ENCODE measurements around the gene GGTLC1. TPM values are rescaled to one million over a fixed set of nuclear protein-coding genes. Genes with fewer than 3 reads are reported as not detected.

Gene GGTLC1
- polyA plus RNA-seq, 2 of the 4 experiments (the other 2 are of a cell fraction): not detected

- H3K4me1 ChIP-seq: no peaks in the 10 kb centered on the region
- H3K27ac ChIP-seq: no peak overlapping the region
- H3K4me2 ChIP-seq: no peak overlapping the region
- no peak for FAIRE-seq
- ChIA-PET POLR2A (no interaction called here), CTCF (interaction anchor here (0.5 to 3.0 kb wide), 4 partner anchors 29 to 173 kb away, joined by 3 to 15 read pairs (median 4); no protein-coding TSS in a partner anchor)
- TF ChIP-seq RFX5 (IDR thresholded peaks at IDR 0.05): no peak
- no peak for TF ChIP-seq CHD2 (IDR thresholded peaks at IDR 0.05; ENCODE audit: low read length, partially characterized antibody)
- TF ChIP-seq USF2 (IDR thresholded peaks at IDR 0.05): no peak
- no peak for TF ChIP-seq EHF (CRISPR knock-in tag; IDR thresholded peaks at IDR 0.05)
- TF ChIP-seq ESRRA (IDR thresholded peaks at IDR 0.05; ENCODE audit: borderline replicate concordance, low read length): no peak
- no peak for TF ChIP-seq HOXB5 (CRISPR knock-in tag; IDR thresholded peaks at IDR 0.05)
- no peak for TF ChIP-seq EP300 (IDR thresholded peaks at IDR 0.05)
- TF ChIP-seq FOXS1 (CRISPR knock-in tag; IDR thresholded peaks at IDR 0.05): no peak
- TF ChIP-seq FOSB (CRISPR knock-in tag; IDR thresholded peaks at IDR 0.05): no peak
- no peak for TF ChIP-seq TP53 (CRISPR knock-in tag; IDR thresholded peaks at IDR 0.05)
- no peak for TF ChIP-seq HOXA7 (CRISPR knock-in tag; IDR thresholded peaks at IDR 0.05)
- TF ChIP-seq KDM1A (IDR thresholded peaks at IDR 0.05; ENCODE audit: low read depth): no peak
- TF ChIP-seq HEYL (CRISPR knock-in tag; IDR thresholded peaks at IDR 0.05): no peak
- TF ChIP-seq ZSCAN20 (CRISPR knock-in tag; IDR thresholded peaks at IDR 0.05): no peak
- no peak for TF ChIP-seq KDM5A (IDR thresholded peaks at IDR 0.05)
- TF ChIP-seq BHLHE40 (IDR thresholded peaks at IDR 0.05; ENCODE audit: low read depth, low read length): no peak
- TF ChIP-seq PHF8 (IDR thresholded peaks at IDR 0.05; ENCODE audit: borderline replicate concordance, low read depth): no peak
- TF ChIP-seq MYC (IDR thresholded peaks at IDR 0.05; ENCODE audit: borderline replicate concordance, low read length): no peak
- H3K9me3 ChIP-seq: peaks cover 4% of the 10 kb centered on the region; the same call in 1 of the 3 replicates
- no peak overlapping the region for H3K4me3 ChIP-seq
- no peak for ATAC-seq
- DNase-seq (ENCODE audit: low read depth in 1 of 2, low spot score in 1 of 2): no peak
- 56% methylated on average over 6 of the region's 6 CpGs for WGBS (ENCODE audit: missing lambda C conversion rate)
Measured at GRCh38 chr20:23966298-23966697, 22.3 kb downstream of the GGTLC1 start.

- FAIRE-seq: peak; percentile 67
- no peak overlapping the region for H3K27ac ChIP-seq
- TF ChIP-seq KDM5A (IDR thresholded peaks at IDR 0.05): no peak
- peak; percentile 68 for TF ChIP-seq ZFP36 (IDR thresholded peaks at IDR 0.05; ENCODE audit: borderline replicate concordance, partially characterized antibody)
- ATAC-seq: no peak
- ChIA-PET POLR2A (no interaction called here), CTCF (no interaction called here)
- no peak overlapping the region for H3K4me2 ChIP-seq
- no peak for DNase-seq (ENCODE audit: low read depth in 1 of 2, low spot score in 1 of 2)
- H3K4me3 ChIP-seq: no peak overlapping the region
- H3K9me3 ChIP-seq: peaks cover 4% of the 10 kb centered on the region; the same call in 1 of the 3 replicates
- no peaks in the 10 kb centered on the region for H3K4me1 ChIP-seq
- 2% methylated on average over 1 of the region's 1 CpG for WGBS (ENCODE audit: missing lambda C conversion rate)
Measured at GRCh38 chr20:23963941-23964340, 24.6 kb downstream of the GGTLC1 start.

GRCh38 chr20:23962272-23962671, 26.3 kb downstream of the GGTLC1 start:
- POLR2A ChIA-PET: no interaction called here
- CTCF ChIA-PET: interaction anchor here (1.2 kb wide), 2 partner anchors 25 to 34 kb away, joined by 3 read pairs; no protein-coding TSS in a partner anchor

More at GRCh38 chr20:23962272-23962671, 26.3 kb downstream of the GGTLC1 start:
- ATAC-seq (no peak), DNase-seq (ENCODE audit: low read depth in 1 of 2, low spot score in 1 of 2) (no peak), FAIRE-seq (no peak)
- Histone ChIP-seq H3K9me3 (peaks cover 4% of the 10 kb centered on the region; the same call in 1 of the 3 replicates), H3K4me2 (no peak overlapping the region), H3K27ac (no peak overlapping the region), H3K4me3 (no peak overlapping the region), H3K4me1 (no peaks in the 10 kb centered on the region)
- TF ChIP-seq TP53 (CRISPR knock-in tag; IDR thresholded peaks at IDR 0.05) (no peak), PHF8 (IDR thresholded peaks at IDR 0.05; ENCODE audit: borderline replicate concordance, low read depth) (no peak), ESRRA (IDR thresholded peaks at IDR 0.05; ENCODE audit: borderline replicate concordance, low read length) (no peak), RCOR1 (IDR thresholded peaks at IDR 0.05; ENCODE audit: low read depth, low read length) (no peak), BCL3 (IDR thresholded peaks at IDR 0.05) (no peak), KDM1A (IDR thresholded peaks at IDR 0.05; ENCODE audit: low read depth) (no peak), BHLHE40 (IDR thresholded peaks at IDR 0.05; ENCODE audit: low read depth, low read length) (no peak), CTCF (IDR thresholded peaks at IDR 0.05) (no peak), NPAS2 (CRISPR knock-in tag; IDR thresholded peaks at IDR 0.05; ENCODE audit: borderline replicate concordance) (no peak), USF2 (IDR thresholded peaks at IDR 0.05) (no peak), MAFK (IDR thresholded peaks at IDR 0.05; ENCODE audit: partially characterized antibody) (no peak), MYC (IDR thresholded peaks at IDR 0.05; ENCODE audit: borderline replicate concordance, low read length) (no peak), HEYL (CRISPR knock-in tag; IDR thresholded peaks at IDR 0.05) (no peak), POLR2A (IDR thresholded peaks at IDR 0.05; ENCODE audit: low read length) (no peak), HOXB13 (CRISPR knock-in tag; IDR thresholded peaks at IDR 0.05; ENCODE audit: low read depth) (no peak)

Measured in A549 (cell line).